ENCODE measurements around the gene THAP4. TPM values are rescaled to one million over a fixed set of nuclear protein-coding genes. Genes with fewer than 3 reads are reported as not detected.
"Not testable (repeated sequence)": the region's sequence is repeated elsewhere in the genome, so short reads cannot be mapped to it uniquely, and the experiment has no call there.

The THAP4 gene
- total RNA-seq, 1 experiment from 2014 or later, result 71.2 TPM

DNA sequence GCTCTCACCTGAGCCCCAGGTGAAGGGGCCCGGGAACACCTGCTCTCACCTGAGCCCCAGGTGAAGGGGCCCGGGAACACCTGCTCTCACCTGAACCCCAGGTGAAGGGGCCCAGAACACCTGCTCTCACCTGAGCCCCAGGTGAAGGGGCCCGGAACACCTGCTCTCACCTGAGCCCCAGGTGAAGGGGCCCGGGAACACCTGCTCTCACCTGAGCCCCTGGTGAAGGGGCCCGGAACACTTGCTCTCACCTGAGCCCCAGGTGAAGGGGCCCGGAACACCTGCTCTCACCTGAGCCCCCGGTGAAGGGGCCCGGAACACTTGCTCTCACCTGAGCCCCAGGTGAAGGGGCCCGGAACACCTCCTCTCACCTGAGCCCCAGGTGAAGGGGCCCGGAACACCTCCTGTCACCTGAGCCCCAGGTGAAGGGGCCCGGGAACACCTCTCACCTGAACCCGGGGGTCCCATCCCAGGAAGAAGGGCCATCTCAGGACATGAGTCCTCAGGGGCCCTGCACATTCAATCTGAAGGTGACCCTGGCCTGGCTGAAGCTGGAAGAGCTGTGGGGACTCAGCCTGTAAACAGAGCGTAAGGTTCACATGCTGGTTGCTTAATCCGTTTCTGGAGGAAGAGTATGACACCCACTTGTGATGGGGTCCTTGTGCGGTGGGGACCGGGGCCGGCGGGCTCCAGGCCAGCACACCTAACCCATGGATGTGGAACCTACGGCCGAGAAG is 63.9 kb downstream of the THAP4 start:
- intact Hi-C loops (cut with micrococcal nuclease); H3K27ac ChIP-seq (ENCODE audit: low read depth, low read length); H3K27me3 ChIP-seq (ENCODE audit: insufficient read depth, low read length); H3K4me3 ChIP-seq (replicated peaks in 1 of 2; ENCODE audit: low read depth in 1 of 2, low read length in 2 of 2); H3K9ac ChIP-seq (ENCODE audit: low read length); H3K4me1 ChIP-seq (ENCODE audit: control insufficient read depth in 1 of 2, insufficient read depth in 2 of 2, low read length in 2 of 2); H3K9me2 ChIP-seq (ENCODE audit: insufficient read depth); H3K4me2 ChIP-seq (ENCODE audit: low read length); H3K9me3 ChIP-seq (ENCODE audit: control insufficient read depth in 1 of 2, insufficient read depth in 1 of 2, low read depth in 1 of 2, low read length in 2 of 2); BruUV-seq (replicated peaks); H3K36me3 ChIP-seq (ENCODE audit: control insufficient read depth in 1 of 2, insufficient read depth in 2 of 2, low read length in 2 of 2); H4K20me1 ChIP-seq (ENCODE audit: insufficient read depth); CTCF ChIA-PET; RAD21 ChIA-PET (ENCODE audit: low non-redundant PET in 1 of 2, low total read pairs in 2 of 2, uncharacterized antibody in 2 of 2, unreplicated experiment in 2 of 2); POLR2A ChIA-PET; H3K79me2 ChIP-seq (ENCODE audit: insufficient read depth, low read length); DNase-seq (ENCODE audit: low read depth, low spot score); H2AFZ ChIP-seq (ENCODE audit: low read depth, low read length, poor library complexity, severe bottlenecking); ATAC-seq: not testable (repeated sequence)

DNA sequence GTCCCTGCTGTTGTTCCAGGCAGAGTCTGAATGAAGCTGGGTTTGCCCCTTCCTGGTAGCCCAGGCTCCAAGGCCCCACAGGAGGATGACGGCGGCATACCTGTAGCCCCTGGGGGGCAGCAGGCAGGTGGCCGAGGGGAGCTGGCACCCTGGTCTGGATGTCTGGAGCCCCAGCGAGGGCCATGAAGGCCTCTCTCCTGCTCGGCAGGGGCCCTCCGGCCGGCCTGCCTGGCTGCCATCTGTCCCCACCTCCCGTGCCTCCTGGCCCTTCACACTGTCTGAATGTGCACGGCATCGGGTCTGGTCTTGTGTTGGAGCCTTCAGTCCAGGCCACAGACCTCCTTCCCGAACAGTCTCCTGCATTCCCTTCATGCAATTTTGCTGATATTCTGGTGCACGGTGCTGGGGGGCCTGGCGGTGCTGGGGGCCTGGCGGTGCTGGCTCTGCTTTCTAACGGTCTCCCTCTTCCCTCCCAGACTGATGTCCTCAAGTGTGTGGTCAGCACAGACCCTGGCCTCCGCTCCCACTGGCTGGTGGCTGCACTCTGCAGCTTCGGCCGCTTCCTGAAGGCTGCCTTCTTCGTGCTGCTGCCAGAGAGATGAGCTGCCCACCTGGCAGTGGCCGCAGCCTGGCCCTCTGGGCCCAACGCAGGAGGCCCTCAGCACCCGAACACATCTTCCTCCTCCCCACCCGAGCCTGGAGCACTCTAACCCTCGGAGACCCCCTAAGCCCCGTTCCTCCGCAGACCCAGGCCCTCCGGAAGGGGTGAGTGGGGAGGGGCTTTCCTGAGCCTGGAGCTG is 64.9 kb downstream of the THAP4 start:
- H3K36me3 ChIP-seq (ENCODE audit: control insufficient read depth in 1 of 2, insufficient read depth in 2 of 2, low read length in 2 of 2), result peaks cover 2 to 6% of the 10 kb centered on the region in 2 experiments; a peak in 3 of 4 replicates
- H3K27me3 ChIP-seq (ENCODE audit: insufficient read depth, low read length), result no peaks in the 10 kb centered on the region
- BruUV-seq (replicated peaks), result no TSS peak
- peaks cover 5% of the 10 kb centered on the region; the same call in 1 of the 2 replicates for H3K79me2 ChIP-seq (ENCODE audit: insufficient read depth, low read length)
- no peaks in the 10 kb centered on the region for H4K20me1 ChIP-seq (ENCODE audit: insufficient read depth)
- ChIA-PET RAD21 (ENCODE audit: low non-redundant PET in 1 of 2, low total read pairs in 2 of 2, uncharacterized antibody in 2 of 2, unreplicated experiment in 2 of 2) (no interaction called here), CTCF (no interaction called here), POLR2A (no interaction called here)
- no peak overlapping the region for H3K4me3 ChIP-seq (replicated peaks in 1 of 2; ENCODE audit: low read depth in 1 of 2, low read length in 2 of 2)
- H3K9ac ChIP-seq (ENCODE audit: low read length), result no peak overlapping the region
- no peak overlapping the region for H2AFZ ChIP-seq (ENCODE audit: low read depth, low read length, poor library complexity, severe bottlenecking)
- ATAC-seq (no peak), DNase-seq (ENCODE audit: low read depth, low spot score) (no peak)
- intact Hi-C loops (cut with micrococcal nuclease), result no loop called here
- TF ChIP-seq RAD21 (IDR thresholded peaks at IDR 0.05; ENCODE audit: low read depth), result no peak
- no peak for TF ChIP-seq SIN3A (IDR thresholded peaks at IDR 0.05; ENCODE audit: low read depth)
- TF ChIP-seq, protein P1, sequence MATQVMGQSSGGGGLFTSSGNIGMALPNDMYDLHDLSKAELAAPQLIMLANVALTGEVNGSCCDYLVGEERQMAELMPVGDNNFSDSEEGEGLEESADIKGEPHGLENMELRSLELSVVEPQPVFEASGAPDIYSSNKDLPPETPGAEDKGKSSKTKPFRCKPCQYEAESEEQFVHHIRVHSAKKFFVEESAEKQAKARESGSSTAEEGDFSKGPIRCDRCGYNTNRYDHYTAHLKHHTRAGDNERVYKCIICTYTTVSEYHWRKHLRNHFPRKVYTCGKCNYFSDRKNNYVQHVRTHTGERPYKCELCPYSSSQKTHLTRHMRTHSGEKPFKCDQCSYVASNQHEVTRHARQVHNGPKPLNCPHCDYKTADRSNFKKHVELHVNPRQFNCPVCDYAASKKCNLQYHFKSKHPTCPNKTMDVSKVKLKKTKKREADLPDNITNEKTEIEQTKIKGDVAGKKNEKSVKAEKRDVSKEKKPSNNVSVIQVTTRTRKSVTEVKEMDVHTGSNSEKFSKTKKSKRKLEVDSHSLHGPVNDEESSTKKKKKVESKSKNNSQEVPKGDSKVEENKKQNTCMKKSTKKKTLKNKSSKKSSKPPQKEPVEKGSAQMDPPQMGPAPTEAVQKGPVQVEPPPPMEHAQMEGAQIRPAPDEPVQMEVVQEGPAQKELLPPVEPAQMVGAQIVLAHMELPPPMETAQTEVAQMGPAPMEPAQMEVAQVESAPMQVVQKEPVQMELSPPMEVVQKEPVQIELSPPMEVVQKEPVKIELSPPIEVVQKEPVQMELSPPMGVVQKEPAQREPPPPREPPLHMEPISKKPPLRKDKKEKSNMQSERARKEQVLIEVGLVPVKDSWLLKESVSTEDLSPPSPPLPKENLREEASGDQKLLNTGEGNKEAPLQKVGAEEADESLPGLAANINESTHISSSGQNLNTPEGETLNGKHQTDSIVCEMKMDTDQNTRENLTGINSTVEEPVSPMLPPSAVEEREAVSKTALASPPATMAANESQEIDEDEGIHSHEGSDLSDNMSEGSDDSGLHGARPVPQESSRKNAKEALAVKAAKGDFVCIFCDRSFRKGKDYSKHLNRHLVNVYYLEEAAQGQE (IDR thresholded peaks at IDR 0.05; ENCODE audit: low read depth), result no peak
- TF ChIP-seq POLR2AphosphoS5 (IDR thresholded peaks at IDR 0.05; ENCODE audit: low read depth, low read length), result no peak
- no peak for TF ChIP-seq POLR2A (IDR thresholded peaks at IDR 0.05; ENCODE audit: borderline replicate concordance, extremely low read depth, insufficient read depth, insufficient read length)
- TF ChIP-seq, protein P2, sequence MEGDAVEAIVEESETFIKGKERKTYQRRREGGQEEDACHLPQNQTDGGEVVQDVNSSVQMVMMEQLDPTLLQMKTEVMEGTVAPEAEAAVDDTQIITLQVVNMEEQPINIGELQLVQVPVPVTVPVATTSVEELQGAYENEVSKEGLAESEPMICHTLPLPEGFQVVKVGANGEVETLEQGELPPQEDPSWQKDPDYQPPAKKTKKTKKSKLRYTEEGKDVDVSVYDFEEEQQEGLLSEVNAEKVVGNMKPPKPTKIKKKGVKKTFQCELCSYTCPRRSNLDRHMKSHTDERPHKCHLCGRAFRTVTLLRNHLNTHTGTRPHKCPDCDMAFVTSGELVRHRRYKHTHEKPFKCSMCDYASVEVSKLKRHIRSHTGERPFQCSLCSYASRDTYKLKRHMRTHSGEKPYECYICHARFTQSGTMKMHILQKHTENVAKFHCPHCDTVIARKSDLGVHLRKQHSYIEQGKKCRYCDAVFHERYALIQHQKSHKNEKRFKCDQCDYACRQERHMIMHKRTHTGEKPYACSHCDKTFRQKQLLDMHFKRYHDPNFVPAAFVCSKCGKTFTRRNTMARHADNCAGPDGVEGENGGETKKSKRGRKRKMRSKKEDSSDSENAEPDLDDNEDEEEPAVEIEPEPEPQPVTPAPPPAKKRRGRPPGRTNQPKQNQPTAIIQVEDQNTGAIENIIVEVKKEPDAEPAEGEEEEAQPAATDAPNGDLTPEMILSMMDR (IDR thresholded peaks at IDR 0.05 in 2 of 3, conservative IDR thresholded peaks at IDR 0.05 in 1 of 3; ENCODE audit: borderline replicate concordance in 1 of 3, insufficient read depth in 1 of 3, low read depth in 2 of 3, low read length in 2 of 3), result no peak
- TF ChIP-seq TCF7L2 (IDR thresholded peaks at IDR 0.05; ENCODE audit: borderline replicate concordance, extremely low read depth, insufficient read depth, insufficient read length), result no peak
- TF ChIP-seq SRF (IDR thresholded peaks at IDR 0.05; ENCODE audit: low read depth), result no peak
- TF ChIP-seq, protein P3, sequence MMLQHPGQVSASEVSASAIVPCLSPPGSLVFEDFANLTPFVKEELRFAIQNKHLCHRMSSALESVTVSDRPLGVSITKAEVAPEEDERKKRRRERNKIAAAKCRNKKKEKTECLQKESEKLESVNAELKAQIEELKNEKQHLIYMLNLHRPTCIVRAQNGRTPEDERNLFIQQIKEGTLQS (IDR thresholded peaks at IDR 0.05), result no peak
- TF ChIP-seq ZNF274 (IDR thresholded peaks at IDR 0.05; ENCODE audit: low read depth, low read length), result no peak
- TF ChIP-seq JUND (IDR thresholded peaks at IDR 0.05), result no peak
- TF ChIP-seq ZFX (IDR thresholded peaks at IDR 0.05), result no peak
- H3K27ac ChIP-seq (ENCODE audit: low read depth, low read length), result no peak overlapping the region
- H3K4me1 ChIP-seq (ENCODE audit: control insufficient read depth in 1 of 2, insufficient read depth in 2 of 2, low read length in 2 of 2), result no peaks in the 10 kb centered on the region
- H3K9me2 ChIP-seq (ENCODE audit: insufficient read depth), result no peaks in the 10 kb centered on the region
- no peak overlapping the region for H3K4me2 ChIP-seq (ENCODE audit: low read length)
- H3K9me3 ChIP-seq (ENCODE audit: control insufficient read depth in 1 of 2, insufficient read depth in 1 of 2, low read depth in 1 of 2, low read length in 2 of 2), result no peaks in the 10 kb centered on the region

All from HCT116 (cell line).